MM.1S (cell line): ENCODE results near the gene FANCE.
"Not testable (repeated sequence)": the region's sequence is repeated elsewhere in the genome, so short reads cannot be mapped to it uniquely, and the experiment has no call there.

Experiments
- DNase-seq: peaks from one replicate; pipeline ENCODE4 v3.0.0-alpha.2; 2015
- H2AFZ ChIP-seq: fragments of 300-600 bp; sonication (generic); 2 replicates; pipeline ENCODE4 v1.6.0; 2016; ENCODE audit warnings: antibody characterized with exemption, low read length
- H3F3A ChIP-seq: fragments of 300-600 bp; sonication (generic); 2 replicates; pipeline ENCODE4 v1.6.1; 2016; ENCODE audit warnings: mild to moderate bottlenecking, antibody characterized with exemption, low read length, moderate library complexity, mixed read lengths; ENCODE audit not compliant: insufficient read depth
- H3K27ac ChIP-seq: fragments of 300-600 bp; sonication (generic); 2 replicates; pipeline ENCODE4 v1.5.1; 2016; ENCODE audit warnings: mild to moderate bottlenecking, low read length
- H3K27me3 ChIP-seq: fragments of 300-600 bp; sonication (generic); replicated peaks from 2 replicates; pipeline ENCODE4 v1.6.0; 2016; ENCODE audit warnings: low read length; ENCODE audit not compliant: insufficient read depth
- H3K36me3 ChIP-seq: fragments of 300-600 bp; sonication (generic); replicated peaks from 2 replicates; pipeline ENCODE4 v1.6.1; 2016; ENCODE audit warnings: mild to moderate bottlenecking, low read length, mixed read lengths; ENCODE audit not compliant: insufficient read depth
- H3K4me1 ChIP-seq: fragments of 300-600 bp; sonication (generic); 2 replicates; pipeline ENCODE4 v1.6.1; 2016; ENCODE audit warnings: low read length, mixed read lengths
- H3K4me2 ChIP-seq: fragments of 300-600 bp; sonication (generic); 2 replicates; pipeline ENCODE4 v1.6.0; 2016; ENCODE audit warnings: low read depth, low read length
- H3K4me3 ChIP-seq: fragments of 300-600 bp; sonication (generic); 2 replicates; pipeline ENCODE4 v1.5.1; 2016; ENCODE audit warnings: low read length, mixed read lengths
- H3K79me2 ChIP-seq: fragments of 300-600 bp; sonication (generic); 2 replicates; pipeline ENCODE4 v1.6.1; 2016; ENCODE audit warnings: mixed run types, low read length, mixed read lengths
- H3K9ac ChIP-seq: fragments of 300-600 bp; sonication (generic); 2 replicates; pipeline ENCODE4 v1.6.1; 2016; ENCODE audit warnings: low read length, mixed read lengths
- H3K9me2 ChIP-seq: fragments of 300-600 bp; sonication (generic); replicated peaks from 2 replicates; pipeline ENCODE4 v1.6.1; 2016; ENCODE audit warnings: mild to moderate bottlenecking, low read length, mixed read lengths; ENCODE audit not compliant: insufficient read depth
- H3K9me3 ChIP-seq: fragments of 300-600 bp; sonication (generic); replicated peaks from 2 replicates; pipeline ENCODE4 v1.6.1; 2016; ENCODE audit warnings: mild to moderate bottlenecking, low read length, mixed read lengths; ENCODE audit not compliant: insufficient read depth
- H4K20me1 ChIP-seq: fragments of 300-600 bp; sonication (generic); 2 replicates; pipeline ENCODE4 v1.6.1; 2016; ENCODE audit warnings: mild to moderate bottlenecking, low read length, moderate library complexity, mixed read lengths; ENCODE audit not compliant: insufficient read depth
- CTCF ChIP-seq: fragments of 300-600 bp; sonication (generic); IDR thresholded peaks from 2 replicates; pipeline ENCODE4 v1.5.1; 2016; ENCODE audit warnings: antibody characterized with exemption, low read length, mixed read lengths
- EZH2 ChIP-seq: fragments of 300-600 bp; sonication (generic); optimal IDR thresholded peaks from 2 replicates; pipeline ENCODE3; 2017; ENCODE audit warnings: low read depth, mild to moderate bottlenecking, antibody characterized with exemption, low read length, mixed read lengths
- EZH2phosphoT487 ChIP-seq: fragments of 300-600 bp; sonication (generic); IDR thresholded peaks from 2 replicates; pipeline ENCODE4 v1.6.1; 2018; ENCODE audit warnings: antibody characterized with exemption, low read length

Gene FANCE

GRCh38 chr6:35429463-35429862 is 22.7 kb upstream of the FANCE start:
- no peak overlapping the region for H3K27ac ChIP-seq
- no peaks in the 10 kb centered on the region for H3K79me2 ChIP-seq
- H3K4me2 ChIP-seq = no peak overlapping the region
- no peaks in the 10 kb centered on the region for H3K9me2 ChIP-seq
- H3K27me3 ChIP-seq = no peaks in the 10 kb centered on the region
- no peak overlapping the region for H3K4me3 ChIP-seq
- TF ChIP-seq CTCF = no peak
- no peak for TF ChIP-seq EZH2
- no peak for TF ChIP-seq EZH2phosphoT487
- no peak overlapping the region for H2AFZ ChIP-seq
- no peaks in the 10 kb centered on the region for H3K4me1 ChIP-seq
- H3K9me3 ChIP-seq = no peaks in the 10 kb centered on the region
- DNase-seq = no peak
- H3K36me3 ChIP-seq = no peaks in the 10 kb centered on the region
- no peaks in the 10 kb centered on the region for H3F3A ChIP-seq
- no peaks in the 10 kb centered on the region for H4K20me1 ChIP-seq
- no peak overlapping the region for H3K9ac ChIP-seq

DNA sequence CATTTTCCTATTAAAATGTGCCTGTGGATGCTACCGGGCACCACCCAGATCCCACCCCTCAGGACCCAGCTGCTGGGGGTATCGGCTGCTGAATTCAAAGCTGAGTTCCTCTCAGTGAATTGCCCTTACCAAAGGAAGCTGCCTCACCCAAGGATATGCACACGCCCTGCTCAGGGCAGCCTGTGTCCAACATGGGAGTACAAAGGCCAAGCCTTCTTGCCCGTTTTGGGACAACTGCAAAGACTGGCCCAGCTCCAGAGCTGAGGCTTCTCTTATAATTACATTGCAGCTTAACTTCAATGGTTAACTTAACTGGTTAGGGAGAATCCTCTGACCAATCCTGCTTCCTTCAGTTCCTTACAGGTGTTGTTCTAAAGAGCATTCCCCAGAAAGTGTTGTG is 19.8 kb upstream of the FANCE start:
- no peak overlapping the region for H3K4me3 ChIP-seq
- H2AFZ ChIP-seq = no peak overlapping the region
- H4K20me1 ChIP-seq = no peaks in the 10 kb centered on the region
- H3F3A ChIP-seq = no peaks in the 10 kb centered on the region
- no peaks in the 10 kb centered on the region for H3K27me3 ChIP-seq
- DNase-seq = no peak
- H3K9me2 ChIP-seq = no peaks in the 10 kb centered on the region
- H3K79me2 ChIP-seq = no peaks in the 10 kb centered on the region
- no peak for TF ChIP-seq EZH2phosphoT487
- TF ChIP-seq CTCF = no peak
- no peak for TF ChIP-seq EZH2
- H3K9me3 ChIP-seq = no peaks in the 10 kb centered on the region
- no peaks in the 10 kb centered on the region for H3K36me3 ChIP-seq
- H3K27ac ChIP-seq = no peak overlapping the region
- no peak overlapping the region for H3K9ac ChIP-seq
- H3K4me2 ChIP-seq = no peak overlapping the region
- no peaks in the 10 kb centered on the region for H3K4me1 ChIP-seq

DNA sequence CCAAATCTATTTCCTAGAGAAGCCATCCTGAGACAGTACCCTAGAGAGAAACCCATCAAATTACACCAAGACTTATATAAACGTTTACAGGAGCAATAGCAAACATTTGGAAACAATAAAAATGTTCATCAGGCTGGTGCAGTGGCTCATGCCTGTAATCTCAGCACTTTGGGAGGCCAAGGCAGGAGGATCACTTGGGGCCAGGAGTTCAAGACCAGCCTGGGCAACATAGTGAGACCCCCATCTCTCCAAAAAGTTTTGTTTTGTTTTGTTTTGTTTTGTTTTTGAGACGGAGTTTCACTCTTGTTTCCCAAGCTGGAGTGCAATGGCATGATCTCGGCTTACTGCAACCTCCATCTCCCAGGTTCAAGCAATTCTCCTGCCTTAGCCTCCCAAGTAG is 19.4 kb upstream of the FANCE start:
- not testable (repeated sequence) for H2AFZ ChIP-seq, H3K4me2 ChIP-seq, H3K9ac ChIP-seq, H3K4me1 ChIP-seq, H3K27ac ChIP-seq, H3K79me2 ChIP-seq, H4K20me1 ChIP-seq, H3F3A ChIP-seq, H3K36me3 ChIP-seq, H3K9me2 ChIP-seq, DNase-seq, H3K27me3 ChIP-seq, H3K4me3 ChIP-seq, H3K9me3 ChIP-seq

GRCh38 chr6:35435074-35435837 is 16.9 kb upstream of the FANCE start:
- H3K9ac ChIP-seq = no peak overlapping the region
- no peak overlapping the region for H3K4me2 ChIP-seq
- no peak overlapping the region for H3K27ac ChIP-seq
- no peak for TF ChIP-seq EZH2phosphoT487
- no peak for TF ChIP-seq EZH2
- TF ChIP-seq CTCF = no peak
- no peak overlapping the region for H2AFZ ChIP-seq
- DNase-seq = no peak
- H3K36me3 ChIP-seq = no peaks in the 10 kb centered on the region
- no peaks in the 10 kb centered on the region for H4K20me1 ChIP-seq
- H3K27me3 ChIP-seq = no peaks in the 10 kb centered on the region
- no peaks in the 10 kb centered on the region for H3K9me3 ChIP-seq
- no peaks in the 10 kb centered on the region for H3K9me2 ChIP-seq
- H3K4me3 ChIP-seq = no peak overlapping the region
- H3F3A ChIP-seq = no peaks in the 10 kb centered on the region
- H3K79me2 ChIP-seq = no peaks in the 10 kb centered on the region
- H3K4me1 ChIP-seq = no peaks in the 10 kb centered on the region
